H1 (cell line): ENCODE data around the gene RNF4. TPM values are rescaled to one million over a fixed set of nuclear protein-coding genes. Genes with fewer than 3 reads are reported as not detected.

Source experiments
- CTCF ChIA-PET: fragments of 300-600 bp; sonication (Branson Sonifier 250); formaldehyde crosslinking; loops from one replicate; lab custom pipeline; 2021; ENCODE audit not compliant: partially characterized antibody; lab: Charles Lee
- POLR2A ChIA-PET: fragments of 300-600 bp; sonication (Branson Sonifier 250); formaldehyde crosslinking; loops from one replicate; lab custom pipeline; 2021; ENCODE audit warnings: inconsistent platforms; ENCODE audit not compliant: partially characterized antibody; lab: Charles Lee
- DNase-seq, 2 experiments: peaks; one replicate each; pipeline versions ENCODE4 v3.0.0 to v3.0.0-alpha.2; 2010 to 2022; ENCODE audit warnings: low spot score in 2 of 2, low read depth in 1 of 2, mixed read lengths in 1 of 2
- FAIRE-seq: peaks from 2 replicates; lab custom pipeline; 2011; peaks lifted over from hg19 to GRCh38; lab: Jason Lieb, UNC
- H2AFZ ChIP-seq: 2 replicates; pipeline ENCODE4 v1.8.1; 2012; ENCODE audit warnings: low read length, inconsistent platforms
- H2AK5ac ChIP-seq: 2 replicates; pipeline ENCODE4 v1.6.1; 2013; ENCODE audit warnings: low read depth, low read length
- H2BK120ac ChIP-seq: replicated peaks from 2 replicates; pipeline ENCODE3; 2013; ENCODE audit warnings: low read depth, low read length, inconsistent platforms
- H2BK12ac ChIP-seq: 2 replicates; pipeline ENCODE4 v1.6.1; 2013; ENCODE audit warnings: low read depth, low read length
- H2BK15ac ChIP-seq: 2 replicates; pipeline ENCODE4 v1.6.1; 2013; ENCODE audit warnings: low read length
- H2BK20ac ChIP-seq: 2 replicates; pipeline ENCODE4 v1.6.1; 2013; ENCODE audit warnings: low read length
- H2BK5ac ChIP-seq: 2 replicates; pipeline ENCODE4 v1.6.1; 2013; ENCODE audit warnings: low read depth, low read length
- H3K14ac ChIP-seq: 2 replicates; pipeline ENCODE4 v1.6.1; 2013; ENCODE audit warnings: inconsistent platforms; ENCODE audit not compliant: insufficient read length
- H3K18ac ChIP-seq: 2 replicates; pipeline ENCODE4 v1.6.1; 2013; ENCODE audit warnings: low read length; ENCODE audit errors: extremely low read depth
- H3K23ac ChIP-seq: 2 replicates; pipeline ENCODE4 v1.6.1; 2013; ENCODE audit warnings: inconsistent platforms; ENCODE audit not compliant: insufficient read length
- H3K23me2 ChIP-seq: 2 replicates; pipeline ENCODE4 v1.6.1; 2013; ENCODE audit warnings: low read depth, low read length
- H3K27ac ChIP-seq: 2 replicates; pipeline ENCODE4 v1.6.1; 2011; ENCODE audit warnings: low read depth, low read length, inconsistent platforms
- H3K27me3 ChIP-seq, 4 experiments: replicated peaks in 1 of 4; 1 replicate in 1 of 4; 2 replicates in 3 of 4; pipeline versions ENCODE4 v1.6.1 to v1.8.1; 2011 to 2013; ENCODE audit warnings: low read length in 3 of 4, mild to moderate bottlenecking in 3 of 4, inconsistent platforms in 2 of 4, mixed read lengths in 2 of 4, moderate library complexity in 1 of 4; ENCODE audit not compliant: control insufficient read depth in 3 of 4, insufficient read depth in 3 of 4; ENCODE audit errors: extremely low read depth in 1 of 4
- H3K36me3 ChIP-seq, 4 experiments: 2 replicates each; pipeline versions ENCODE4 v1.6.1 to v1.8.1; 2011 to 2013; ENCODE audit warnings: mild to moderate bottlenecking in 4 of 4, low read length in 3 of 4, moderate library complexity in 2 of 4, control low read depth in 1 of 4, inconsistent platforms in 1 of 4; ENCODE audit not compliant: insufficient read depth in 4 of 4, control insufficient read depth in 2 of 4
- H3K4ac ChIP-seq: replicated peaks from 2 replicates; pipeline ENCODE3; 2013; ENCODE audit warnings: low read length, low read depth, mixed read lengths, inconsistent platforms; ENCODE audit not compliant: insufficient read length
- H3K4me1 ChIP-seq, 4 experiments: replicated peaks in 1 of 4; 1 replicate in 1 of 4; 2 replicates in 3 of 4; pipeline versions ENCODE4 v1.6.1 to v1.8.1; 2011 to 2013; ENCODE audit warnings: low read length in 3 of 4, inconsistent platforms in 2 of 4, mixed read lengths in 1 of 4; ENCODE audit not compliant: insufficient read depth in 4 of 4, control insufficient read depth in 3 of 4
- H3K4me2 ChIP-seq, 2 experiments: 2 replicates each; pipeline versions ENCODE4 v1.6.1 to v1.8.1; 2011 to 2013; ENCODE audit warnings: low read depth in 2 of 2, low read length in 2 of 2, control low read depth in 1 of 2, inconsistent platforms in 1 of 2, mild to moderate bottlenecking in 1 of 2; ENCODE audit not compliant: insufficient read depth in 1 of 2
- H3K4me3 ChIP-seq, 4 experiments: fragments of 200-600, 300-600 bp in 1 of 4; sonication (generic), shearing (Covaris generic), sonication (Bioruptor Twin) in 1 of 4; 2 replicates each; pipeline versions ENCODE4 v1.5.1 to v1.8.1; 2011 to 2016; ENCODE audit warnings: low read length in 4 of 4, low read depth in 3 of 4, control low read depth in 2 of 4, inconsistent platforms in 2 of 4, mild to moderate bottlenecking in 2 of 4, mixed read lengths in 1 of 4, moderate library complexity in 1 of 4; ENCODE audit not compliant: insufficient read depth in 2 of 4; ENCODE audit errors: extremely low read depth in 1 of 4
- H3K56ac ChIP-seq: replicated peaks from 2 replicates; pipeline ENCODE3; 2013; ENCODE audit warnings: low read depth, mild to moderate bottlenecking, mixed read lengths, low read length, inconsistent platforms; ENCODE audit not compliant: insufficient read length
- H3K79me1 ChIP-seq: 2 replicates; pipeline ENCODE4 v1.6.1; 2013; ENCODE audit warnings: low read depth, low read length, control low read depth
- H3K79me2 ChIP-seq, 2 experiments: 2 replicates each; pipeline versions ENCODE4 v1.6.1 to v1.8.1; 2012 to 2013; ENCODE audit warnings: low read length in 2 of 2, mild to moderate bottlenecking in 2 of 2, inconsistent platforms in 1 of 2; ENCODE audit not compliant: insufficient read depth in 2 of 2, control insufficient read depth in 1 of 2
- H3K9ac ChIP-seq, 4 experiments: replicated peaks in 1 of 4; 1 replicate in 1 of 4; 2 replicates in 3 of 4; pipeline versions ENCODE4 v1.6.1 to v1.8.1; 2011 to 2013; ENCODE audit warnings: low read depth in 3 of 4, low read length in 3 of 4, control low read depth in 2 of 4, mild to moderate bottlenecking in 2 of 4, moderate library complexity in 2 of 4, inconsistent platforms in 1 of 4; ENCODE audit errors: extremely low read depth in 1 of 4
- H3K9me3 ChIP-seq, 2 experiments: 2 replicates each; pipeline versions ENCODE4 v1.6.1 to v1.8.1; 2012 to 2013; ENCODE audit warnings: mild to moderate bottlenecking in 2 of 2, moderate library complexity in 2 of 2, control low read depth in 1 of 2, inconsistent platforms in 1 of 2, low read depth in 1 of 2, low read length in 1 of 2, mixed read lengths in 1 of 2; ENCODE audit not compliant: insufficient read depth in 2 of 2
- H4K20me1 ChIP-seq, 2 experiments: replicated peaks in 1 of 2; 2 replicates each; pipeline versions ENCODE3 to v1.8.1; 2011 to 2013; ENCODE audit warnings: inconsistent platforms in 2 of 2, low read length in 2 of 2, mild to moderate bottlenecking in 1 of 2; ENCODE audit not compliant: insufficient read depth in 2 of 2, control insufficient read depth in 1 of 2
- H4K5ac ChIP-seq: 2 replicates; pipeline ENCODE4 v1.6.1; 2013; ENCODE audit warnings: low read length, low read depth, mixed read lengths, inconsistent platforms; ENCODE audit not compliant: insufficient read length
- H4K8ac ChIP-seq: 2 replicates; pipeline ENCODE4 v1.8.0; 2013; ENCODE audit warnings: mild to moderate bottlenecking, moderate library complexity, low read length, inconsistent platforms; ENCODE audit not compliant: insufficient read depth; ENCODE audit errors: extremely low read depth
- H4K91ac ChIP-seq: replicated peaks from 2 replicates; pipeline ENCODE3; 2013; ENCODE audit warnings: low read length, mixed read lengths, inconsistent platforms; ENCODE audit not compliant: insufficient read length
- CREB1 ChIP-seq: IDR thresholded peaks from 2 replicates; pipeline ENCODE4 v1.6.1; 2012; ENCODE audit warnings: inconsistent platforms
- HDAC6 ChIP-seq: IDR thresholded peaks from one replicate; pipeline ENCODE4 v1.7.1; 2012; ENCODE audit warnings: low read depth, mild to moderate bottlenecking, inconsistent platforms, low read length, moderate library complexity
- TAF7 ChIP-seq: optimal IDR thresholded peaks from 2 replicates; pipeline ENCODE3; 2011; ENCODE audit warnings: low read depth, mild to moderate bottlenecking, inconsistent platforms, low read length, moderate library complexity, borderline replicate concordance
- TEAD4 ChIP-seq: IDR thresholded peaks from 2 replicates; pipeline ENCODE4 v1.6.1; 2012; ENCODE audit warnings: low read depth, low read length, inconsistent platforms, mixed read lengths
- ZNF274 ChIP-seq: IDR thresholded peaks from 2 replicates; pipeline ENCODE4 v1.7.0; 2012; ENCODE audit warnings: low read length, borderline replicate concordance; ENCODE audit errors: extremely low read depth
- WGBS, 2 experiments: shearing (Covaris generic) in 1 of 2; methylation state at CpG; one replicate each; pipeline versions ENCODE4 v1.1.6 to v1.1.7; 2013 to 2015; ENCODE audit warnings: low lambda C conversion rate in 2 of 2, mixed read lengths in 2 of 2, inconsistent platforms in 1 of 2, low coverage in 1 of 2, missing lambda C conversion rate in 1 of 2; ENCODE audit not compliant: insufficient replicate concordance in 2 of 2, insufficient coverage in 1 of 2, insufficient read length in 1 of 2; ENCODE audit errors: extremely low coverage in 1 of 2, missing lambda C conversion rate in 1 of 2; 5-methylcytosine and 5-hydroxymethylcytosine counted together
- polyA plus RNA-seq, 7 experiments: library from polyadenylated mRNA; depleted of rRNA in 3 of 7; stranded (reverse) in 5 of 7; unstranded in 2 of 7; fragments of >200 nt in 5 of 7; fragments of 200-250 nt in 2 of 7; gene quantifications; 1 replicate in 5 of 7; 2 replicates in 1 of 7; 4 replicates in 1 of 7; pipeline versions ENCODE4 v1.2.1 to v1.2.3, GENCODE V29; 2011 to 2013; ENCODE audit warnings: missing spikeins in 2 of 7, mixed read lengths in 2 of 7
- total RNA-seq: library from RNA; stranded (reverse); fragmentation: NEBNext Ultra II Directional; extraction: Animal tissue kit (Norgen Biotek cat#: 25700); gene quantifications from 2 replicates; pipeline ENCODE4 v1.2.1, GENCODE V29; 2021

The RNF4 gene
- total and polyA plus RNA-seq, 2 of the 8 experiments (the other 6 are each of a cell fraction or from before 2014, with no cell fraction given): 68.2 to 78.9 TPM

- FAIRE-seq (no peak), DNase-seq (no peak)
- Histone ChIP-seq H2BK120ac (no peak overlapping the region), H2BK12ac (0 out of 2 replicates have a peak overlapping the region, but pooled peaks have one; percentile 17), H3K27ac (no peak overlapping the region), H4K91ac (no peak overlapping the region), H3K23ac (no peak overlapping the region), H4K5ac (no peak overlapping the region), H3K27me3 (no peaks in the 10 kb centered on the region), H3K4me1 (no peaks in the 10 kb centered on the region; a peak in 3 of 7 replicates), H3K4ac (no peak overlapping the region), H3K9me3 (no peaks in the 10 kb centered on the region), H2AK5ac (no peak overlapping the region), H3K79me2 (no peaks in the 10 kb centered on the region), H3K79me1 (no peaks in the 10 kb centered on the region), H2AFZ (no peak overlapping the region), H3K9ac (no peak overlapping the region), H3K18ac (no peak overlapping the region; the same call in 1 of the 2 replicates), H3K4me3 (no peak overlapping the region), H3K56ac (no peak overlapping the region), H3K23me2 (peaks cover 15% of the 10 kb centered on the region; the same call in 1 of the 2 replicates), H2BK5ac (no peak overlapping the region), H4K20me1 (peaks cover 0 to 3% of the 10 kb centered on the region in 2 experiments), H3K4me2 (no peak overlapping the region), H4K8ac (no peak overlapping the region; the same call in 1 of the 2 replicates), H3K36me3 (no peaks in the 10 kb centered on the region), H2BK20ac (no peak overlapping the region), H2BK15ac (no peak overlapping the region), H3K14ac (no peak overlapping the region)
- CTCF ChIA-PET: interaction anchor here (1.0 to 6.2 kb wide), 13 partner anchors 9 to 223 kb away, joined by 3 to 53 read pairs (median 16); partner anchors contain the start of gene RNF4
- no peak for TF ChIP-seq TAF7
- TF ChIP-seq TEAD4: no peak
- no peak for TF ChIP-seq HDAC6
- no peak for TF ChIP-seq CREB1
- TF ChIP-seq ZNF274: no peak
- WGBS, 2 experiments: 93% methylated on average over 17 of the region's 20 CpGs; no CpG with 5 or more reads in 1 of the 2 experiments
- POLR2A ChIA-PET: interaction anchor here (1.3 to 1.9 kb wide), 2 partner anchors 26 to 30 kb away, joined by 4 to 7 read pairs; partner anchors contain the start of gene RNF4
These were observed 25.7 kb upstream of the RNF4 start for GRCh38 chr4:2443061-2443730.
